ENCODE results near the gene COMT. TPM values are rescaled to one million over a fixed set of nuclear protein-coding genes. Genes with fewer than 3 reads are reported as not detected.

COMT gene
- polyA plus RNA-seq, 1 donor from 2014 or later, result 85.3 TPM

DNA sequence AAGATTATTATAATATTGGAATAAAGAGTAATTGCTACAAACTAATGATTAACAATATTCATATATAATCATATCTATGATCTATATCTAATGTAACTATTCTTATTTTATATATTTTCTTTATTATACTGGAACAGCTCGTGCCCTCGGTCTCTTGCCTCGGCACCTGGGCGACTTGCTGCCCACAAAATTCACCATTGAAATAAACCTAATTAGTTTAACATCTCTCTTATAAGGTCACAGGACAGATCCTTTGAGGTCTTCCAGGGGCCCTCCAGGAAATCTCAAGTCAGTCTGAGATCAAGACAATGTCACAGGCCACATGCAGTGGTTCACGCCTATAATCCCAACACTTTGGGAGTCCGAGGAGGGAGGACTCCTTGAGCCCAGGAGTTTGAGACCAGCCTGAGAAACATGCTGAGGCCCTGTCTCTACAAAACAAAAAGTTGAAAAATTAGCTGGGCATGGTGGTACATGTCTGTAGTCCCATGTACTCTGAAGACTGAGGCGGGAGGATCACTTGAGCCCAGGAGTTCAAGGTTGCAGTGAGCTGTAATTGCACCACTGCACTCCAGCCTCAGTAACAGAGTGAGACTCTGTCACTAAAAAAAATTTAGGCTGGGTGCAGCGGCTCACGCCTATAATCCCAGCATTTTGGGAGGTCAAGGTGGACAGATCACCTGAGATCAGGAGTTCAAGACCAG is 6.6 kb downstream of the COMT start:
- H3K9me3 Mint-ChIP-seq, result no peaks in the 10 kb centered on the region
- no peaks in the 10 kb centered on the region for H3K27me3 Mint-ChIP-seq
- no peaks in the 10 kb centered on the region for H3K36me3 Mint-ChIP-seq
- H3K4me1 Mint-ChIP-seq, result peaks cover 16 to 29% (median 20%) of the 10 kb centered on the region in 3 donors
- H3K4me3 Mint-ChIP-seq, result no peak overlapping the region
- H3K27ac Mint-ChIP-seq, result no peak overlapping the region

GRCh38 chr22:19951346-19951745 is 9.8 kb downstream of the COMT start:
- Mint-ChIP-seq H3K27me3 (no peaks in the 10 kb centered on the region), H3K27ac (no peak overlapping the region), H3K36me3 (no peaks in the 10 kb centered on the region), H3K9me3 (no peaks in the 10 kb centered on the region), H3K4me1 (peaks cover 13 to 18% (median 14%) of the 10 kb centered on the region in 3 donors), H3K4me3 (no peak overlapping the region)

DNA sequence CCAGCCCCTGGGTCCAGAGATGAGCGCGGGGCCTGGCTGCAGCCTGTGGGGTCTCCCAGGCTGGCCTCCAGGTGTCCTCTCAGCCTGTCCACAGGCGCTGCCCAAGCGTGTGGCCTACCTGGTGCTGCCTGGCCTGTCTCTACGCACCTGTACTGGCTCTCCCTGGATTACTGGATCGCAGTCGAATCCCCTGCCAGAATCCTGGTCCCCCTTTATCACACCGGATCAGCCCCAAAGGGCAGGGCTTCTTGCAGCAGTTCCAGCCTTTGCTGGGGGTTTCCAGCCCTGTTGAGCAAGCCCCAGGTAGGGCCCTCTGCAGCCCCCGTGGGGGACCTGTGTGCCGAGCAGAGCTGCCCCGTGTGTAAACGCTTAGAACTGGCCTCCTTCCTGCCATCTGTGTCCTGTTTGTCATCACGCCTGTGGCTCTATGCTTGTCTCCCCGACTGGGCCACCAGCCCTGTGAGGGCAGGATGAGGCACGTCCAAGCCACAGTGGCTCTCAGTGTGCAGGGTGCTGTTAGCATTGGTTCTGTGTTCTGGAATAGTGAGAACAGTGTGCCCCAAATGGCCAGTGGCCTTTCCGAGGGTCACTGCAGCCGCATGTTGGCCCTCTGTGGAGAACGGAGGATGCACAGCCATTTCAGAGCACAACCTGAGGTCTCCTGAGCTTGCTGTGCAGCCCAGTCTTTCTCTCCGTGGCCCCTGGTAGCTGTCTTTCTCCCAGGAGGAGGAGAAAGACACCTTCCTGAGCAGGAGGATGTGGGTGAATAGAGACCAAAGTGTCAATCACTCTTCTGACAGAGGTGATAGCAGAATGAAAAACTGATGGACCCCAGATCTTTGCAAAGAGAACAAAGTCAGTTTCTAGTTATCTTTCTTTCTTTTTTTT is 13.9 kb downstream of the COMT start:
- Mint-ChIP-seq H3K4me1 (peaks cover 3 to 7% (median 5%) of the 10 kb centered on the region in 3 donors), H3K36me3 (no peaks in the 10 kb centered on the region), H3K27ac (no peak overlapping the region), H3K9me3 (no peaks in the 10 kb centered on the region), H3K4me3 (no peak overlapping the region), H3K27me3 (no peaks in the 10 kb centered on the region)

DNA sequence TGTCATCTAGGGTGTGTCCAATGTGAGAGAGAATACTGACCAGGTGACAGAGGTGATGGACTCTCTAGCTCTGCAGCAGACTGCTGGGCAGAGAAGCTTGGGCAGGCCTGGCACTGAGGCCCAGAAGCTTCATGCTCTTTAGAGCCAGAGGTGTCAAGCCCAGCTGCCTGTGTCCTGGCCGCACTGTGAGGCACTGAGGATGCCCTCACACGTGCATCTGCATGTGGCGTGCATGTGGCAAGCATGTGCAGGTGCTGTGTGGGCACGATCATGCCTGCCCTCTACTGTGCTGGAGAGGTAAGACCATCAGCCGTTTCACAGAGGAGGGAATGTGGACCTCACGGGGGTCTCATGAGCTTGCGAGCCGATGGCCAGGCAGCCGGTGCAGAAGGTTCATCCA is 15.9 kb downstream of the COMT start:
- Mint-ChIP-seq H3K27ac (no peak overlapping the region), H3K4me1 (peaks cover 4 to 7% (median 5%) of the 10 kb centered on the region in 3 donors), H3K4me3 (no peak overlapping the region), H3K9me3 (no peaks in the 10 kb centered on the region), H3K36me3 (no peaks in the 10 kb centered on the region), H3K27me3 (no peaks in the 10 kb centered on the region)

DNA sequence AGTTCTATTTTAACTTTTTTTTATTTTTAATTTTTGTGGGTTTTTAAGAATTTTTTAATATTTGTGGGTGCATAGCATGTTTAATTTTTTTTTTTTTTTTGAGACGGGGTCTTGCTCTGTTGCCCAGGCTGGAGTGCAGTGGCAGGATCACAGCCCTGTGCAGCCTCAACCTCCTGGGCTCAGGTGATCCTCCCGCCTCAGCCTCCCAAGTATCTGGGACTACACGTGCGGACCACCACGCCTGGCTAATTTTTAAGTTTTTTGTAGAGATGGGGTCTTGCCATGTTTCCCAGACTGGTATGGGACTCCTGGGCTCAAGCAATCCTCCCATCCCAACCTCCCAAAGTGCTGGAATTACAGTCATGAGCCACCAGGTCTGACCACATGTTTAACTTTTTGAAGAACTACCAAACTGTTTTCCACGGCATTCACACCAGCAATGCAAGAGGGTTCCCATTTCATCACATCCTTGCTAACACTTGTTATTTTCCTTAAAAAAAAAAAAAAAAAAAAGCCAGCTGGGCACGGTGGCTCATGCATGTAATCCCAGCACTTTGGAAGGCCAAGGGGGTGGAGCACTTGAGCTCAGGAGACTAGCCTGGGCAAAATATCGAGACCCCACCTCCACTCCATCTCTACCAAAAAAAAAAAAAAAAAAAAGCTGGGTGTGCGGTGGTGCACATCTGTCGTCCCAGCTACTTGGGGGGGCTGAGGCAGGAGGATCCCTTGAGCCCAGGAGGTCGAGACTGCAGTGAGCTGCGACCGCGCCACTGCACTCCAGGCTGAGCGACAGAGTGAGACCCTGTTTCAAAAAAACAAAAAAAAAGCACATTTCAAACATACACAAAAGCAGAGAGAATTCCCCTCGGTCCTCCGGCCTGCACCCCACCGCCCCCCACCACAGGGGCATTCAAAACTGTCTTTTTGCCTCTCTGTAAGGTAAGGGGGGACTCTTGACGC is 16.8 kb downstream of the COMT start:
- peaks cover 5 to 7% (median 5%) of the 10 kb centered on the region in 3 donors for H3K4me1 Mint-ChIP-seq
- no peaks in the 10 kb centered on the region for H3K9me3 Mint-ChIP-seq
- H3K36me3 Mint-ChIP-seq, result no peaks in the 10 kb centered on the region
- no peak overlapping the region for H3K4me3 Mint-ChIP-seq
- no peaks in the 10 kb centered on the region for H3K27me3 Mint-ChIP-seq
- no peak overlapping the region for H3K27ac Mint-ChIP-seq

- H3K27ac Mint-ChIP-seq, result no peak overlapping the region
- no peak overlapping the region for H3K4me3 Mint-ChIP-seq
- no peaks in the 10 kb centered on the region for H3K36me3 Mint-ChIP-seq
- no peaks in the 10 kb centered on the region for H3K9me3 Mint-ChIP-seq
- H3K4me1 Mint-ChIP-seq, result peaks cover 0 to 4% (median 2%) of the 10 kb centered on the region in 3 donors
- no peaks in the 10 kb centered on the region for H3K27me3 Mint-ChIP-seq
These were observed 17.5 kb downstream of the COMT start for GRCh38 chr22:19959043-19959586.

DNA sequence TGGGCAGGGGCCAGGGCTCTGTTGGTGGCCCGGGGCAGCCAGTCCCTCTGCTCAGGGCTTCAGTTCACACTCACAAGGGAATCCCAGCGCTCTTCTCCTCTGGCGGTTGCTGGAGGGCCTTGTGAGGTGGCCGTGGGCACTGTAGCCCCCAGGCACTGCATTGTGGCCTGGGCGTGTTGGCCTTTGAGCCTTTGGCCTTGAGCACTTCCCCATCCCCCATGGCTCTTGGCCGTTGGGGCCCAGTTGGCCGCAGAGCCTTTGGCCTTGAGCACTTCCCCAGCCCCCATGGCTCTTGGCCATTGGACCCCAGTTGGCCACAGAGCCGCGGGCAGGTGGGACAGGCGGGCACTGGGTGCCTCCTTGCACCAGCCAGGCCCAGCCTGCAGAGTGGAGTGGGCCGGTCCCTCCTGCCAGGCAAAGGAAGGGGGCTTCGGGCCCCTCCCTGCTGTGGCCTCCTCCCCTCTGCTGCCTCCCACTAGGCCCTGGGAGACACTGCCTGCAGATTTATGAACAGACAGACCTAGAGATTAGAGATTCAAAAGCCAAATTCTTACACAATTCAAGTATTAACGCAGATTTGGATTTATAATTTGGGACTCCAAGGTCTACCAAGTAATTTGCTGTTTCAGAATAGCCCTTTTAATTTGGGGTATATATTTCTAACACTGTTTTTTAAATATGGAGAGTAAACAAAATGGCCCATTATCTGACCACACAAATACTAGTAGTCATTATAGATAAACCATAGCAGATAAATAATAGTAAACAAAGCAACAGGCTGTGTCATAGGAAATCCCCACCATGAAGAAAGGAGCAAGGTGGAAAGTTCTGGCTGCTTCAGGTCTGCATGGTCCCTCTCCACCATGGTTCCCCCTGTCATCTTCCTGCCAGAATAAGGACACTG is 18.3 kb downstream of the COMT start:
- Mint-ChIP-seq H3K4me1 (peaks cover 0 to 2% (median 1%) of the 10 kb centered on the region in 3 donors), H3K27ac (no peak overlapping the region), H3K36me3 (no peaks in the 10 kb centered on the region), H3K4me3 (no peak overlapping the region), H3K27me3 (no peaks in the 10 kb centered on the region), H3K9me3 (no peaks in the 10 kb centered on the region)

DNA sequence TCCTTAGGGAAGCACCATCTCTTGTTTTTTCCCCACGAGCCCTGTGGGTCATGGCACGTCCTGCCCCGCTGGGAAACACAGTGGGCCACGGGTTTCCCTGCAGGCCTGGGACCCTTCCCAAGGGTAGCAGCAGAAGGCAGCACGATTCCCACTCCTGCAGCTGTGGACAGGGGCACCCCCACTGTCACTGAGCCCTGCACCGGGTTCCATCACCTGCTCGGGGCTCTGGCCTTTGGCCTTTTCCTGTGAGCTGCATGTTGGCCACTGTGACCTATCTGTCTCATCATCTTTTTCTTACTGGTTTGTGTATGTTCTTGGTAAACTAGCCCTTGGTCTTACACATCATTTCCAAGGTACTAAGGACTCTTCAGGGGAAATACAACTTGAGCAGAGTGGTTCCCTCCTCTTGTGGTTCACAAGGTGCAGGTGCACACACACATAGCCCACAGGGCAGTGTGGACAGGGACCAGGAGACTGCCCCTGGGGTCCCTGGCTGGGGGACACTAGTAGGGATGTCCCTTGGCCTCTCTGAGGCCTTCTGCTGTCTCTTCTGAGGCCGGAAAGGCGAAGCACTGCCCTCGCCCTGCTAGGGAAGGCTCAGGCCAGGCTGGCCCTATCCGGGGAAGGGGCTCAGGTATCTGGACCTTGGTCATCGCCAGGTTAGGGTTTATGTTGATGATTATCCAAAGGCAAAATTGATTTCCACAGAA is 19.1 kb downstream of the COMT start:
- peaks cover 0 to 2% (median 1%) of the 10 kb centered on the region in 3 donors for H3K4me1 Mint-ChIP-seq

GRCh38 chr22:19961201-19961580 is 19.6 kb downstream of the COMT start:
- peaks cover 0 to 2% (median 0%) of the 10 kb centered on the region in 3 donors for H3K4me1 Mint-ChIP-seq
- H3K27ac Mint-ChIP-seq, result no peak overlapping the region
- no peaks in the 10 kb centered on the region for H3K9me3 Mint-ChIP-seq
- H3K27me3 Mint-ChIP-seq, result no peaks in the 10 kb centered on the region
- no peaks in the 10 kb centered on the region for H3K36me3 Mint-ChIP-seq
- H3K4me3 Mint-ChIP-seq, result no peak overlapping the region

More for the DNA sequence above, 19.1 kb downstream of the COMT start:
- Mint-ChIP-seq H3K27me3 (no peaks in the 10 kb centered on the region), H3K27ac (no peak overlapping the region), H3K9me3 (no peaks in the 10 kb centered on the region), H3K4me3 (no peak overlapping the region), H3K36me3 (no peaks in the 10 kb centered on the region)

DNA sequence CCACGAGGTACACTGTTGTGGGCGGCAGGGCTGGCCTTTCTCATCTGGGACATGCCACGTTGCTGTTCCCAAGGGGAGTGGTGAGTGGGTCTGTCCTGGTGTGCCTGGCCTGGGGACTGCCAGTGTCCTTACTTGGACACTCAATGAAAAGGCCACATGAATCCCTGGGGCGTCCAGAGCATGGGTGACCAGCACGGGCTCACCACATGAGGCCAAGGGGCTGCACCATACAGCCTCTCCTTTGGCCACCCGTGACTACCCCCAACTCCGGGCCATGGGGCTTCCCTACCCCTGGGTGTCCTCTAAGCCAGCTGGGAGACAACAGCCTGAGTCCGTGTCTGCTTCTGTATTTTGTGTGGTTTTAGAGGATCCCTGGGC is 20.3 kb downstream of the COMT start:
- Mint-ChIP-seq H3K4me3 (no peak overlapping the region), H3K36me3 (no peaks in the 10 kb centered on the region), H3K9me3 (no peaks in the 10 kb centered on the region), H3K4me1 (peaks cover 0 to 2% (median 0%) of the 10 kb centered on the region in 3 donors), H3K27ac (no peak overlapping the region), H3K27me3 (no peaks in the 10 kb centered on the region)

DNA sequence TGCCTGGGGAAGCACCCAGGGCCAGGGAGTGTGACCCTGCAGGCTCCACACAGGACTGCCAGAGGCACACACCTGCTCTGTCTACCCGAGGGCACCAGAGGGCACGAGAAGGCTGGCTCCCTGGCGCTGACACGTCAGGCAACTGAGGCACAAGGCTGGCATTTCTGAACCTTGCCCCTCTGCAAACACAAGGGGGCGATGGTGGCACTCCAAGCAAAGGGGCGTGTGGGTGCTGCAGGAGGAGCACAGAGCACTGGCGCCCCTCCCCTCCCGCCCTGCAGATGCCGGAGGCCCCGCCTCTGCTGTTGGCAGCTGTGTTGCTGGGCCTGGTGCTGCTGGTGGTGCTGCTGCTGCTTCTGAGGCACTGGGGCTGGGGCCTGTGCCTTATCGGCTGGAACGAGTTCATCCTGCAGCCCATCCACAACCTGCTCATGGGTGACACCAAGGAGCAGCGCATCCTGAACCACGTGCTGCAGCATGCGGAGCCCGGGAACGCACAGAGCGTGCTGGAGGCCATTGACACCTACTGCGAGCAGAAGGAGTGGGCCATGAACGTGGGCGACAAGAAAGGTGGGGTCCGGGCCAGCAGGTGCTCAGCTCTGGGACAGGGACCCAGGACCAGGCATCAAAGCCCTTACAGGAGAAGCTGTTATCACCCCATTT is 20.8 kb downstream of the COMT start:
- peaks cover 0 to 2% (median 0%) of the 10 kb centered on the region in 3 donors for H3K4me1 Mint-ChIP-seq
- no peaks in the 10 kb centered on the region for H3K27me3 Mint-ChIP-seq
- no peak overlapping the region for H3K4me3 Mint-ChIP-seq
- no peak overlapping the region for H3K27ac Mint-ChIP-seq
- peaks cover under 1% of the 10 kb centered on the region for H3K36me3 Mint-ChIP-seq
- no peaks in the 10 kb centered on the region for H3K9me3 Mint-ChIP-seq

DNA sequence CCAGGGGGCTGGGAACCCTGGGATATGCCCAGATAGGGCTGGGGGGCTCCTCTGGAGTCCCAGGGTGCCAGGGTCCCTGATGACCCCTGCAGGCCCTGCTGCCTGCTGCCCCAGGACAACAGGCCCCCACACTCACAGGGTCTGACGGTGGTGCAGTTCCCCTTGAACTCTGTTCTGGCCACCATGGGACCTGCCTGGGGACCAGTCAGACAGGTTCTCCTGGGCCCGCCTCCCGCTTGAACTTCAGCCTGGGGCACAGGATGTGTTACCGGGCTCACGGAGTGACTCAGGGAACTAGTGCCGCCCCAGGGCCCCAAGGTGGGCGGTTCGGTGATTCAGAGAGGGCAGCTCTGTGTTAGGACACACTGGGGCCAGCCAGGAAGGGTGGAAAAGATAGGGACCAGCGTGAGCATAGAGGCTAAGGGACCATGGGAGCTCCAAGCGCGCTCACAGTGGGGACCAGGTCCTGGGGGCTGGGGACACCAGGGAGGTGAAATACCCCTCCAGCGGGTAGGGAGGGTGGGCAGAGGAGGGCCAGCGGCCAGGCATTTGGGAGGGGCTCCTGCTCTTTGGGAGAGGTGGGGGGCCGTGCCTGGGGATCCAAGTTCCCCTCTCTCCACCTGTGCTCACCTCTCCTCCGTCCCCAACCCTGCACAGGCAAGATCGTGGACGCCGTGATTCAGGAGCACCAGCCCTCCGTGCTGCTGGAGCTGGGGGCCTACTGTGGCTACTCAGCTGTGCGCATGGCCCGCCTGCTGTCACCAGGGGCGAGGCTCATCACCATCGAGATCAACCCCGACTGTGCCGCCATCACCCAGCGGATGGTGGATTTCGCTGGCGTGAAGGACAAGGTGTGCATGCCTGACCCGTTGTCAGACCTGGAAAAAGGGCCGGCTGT is 21.6 kb downstream of the COMT start:
- no peaks in the 10 kb centered on the region for H3K27me3 Mint-ChIP-seq
- peaks cover 3% of the 10 kb centered on the region for H3K36me3 Mint-ChIP-seq
- no peak overlapping the region for H3K27ac Mint-ChIP-seq
- no peak overlapping the region for H3K4me3 Mint-ChIP-seq
- H3K9me3 Mint-ChIP-seq, result no peaks in the 10 kb centered on the region
- peaks cover 0 to 2% (median 0%) of the 10 kb centered on the region in 3 donors for H3K4me1 Mint-ChIP-seq

Data from IgD-negative memory B cell (primary cell).